ENCODE data around the gene MT1E.

MT1E gene

GRCh38 chr16:56623637-56624036 lies 1.9 kb upstream of the MT1E start:
- DNase-seq (ENCODE audit: low spot score) (no peak), ATAC-seq (ENCODE audit: low read depth) (no peak)
- Histone ChIP-seq H3K27me3 (ENCODE audit: insufficient read depth, poor library complexity, severe bottlenecking) (no peaks in the 10 kb centered on the region), H3K36me3 (ENCODE audit: low read depth) (peaks cover 11% of the 10 kb centered on the region), H3K4me1 (ENCODE audit: insufficient read depth, poor library complexity, severe bottlenecking) (peaks cover 5% of the 10 kb centered on the region), H3K9me3 (ENCODE audit: severe bottlenecking) (no peaks in the 10 kb centered on the region), H3K4me3 (ENCODE audit: severe bottlenecking) (no peak overlapping the region), H3K27ac (ENCODE audit: poor library complexity, severe bottlenecking) (no peak overlapping the region)
- TF ChIP-seq CTCF (IDR thresholded peaks at IDR 0.05; ENCODE audit: poor library complexity, severe bottlenecking): no peak

- H3K27ac ChIP-seq (ENCODE audit: poor library complexity, severe bottlenecking): peak overlapping the region; percentile 87
- H3K36me3 ChIP-seq (ENCODE audit: low read depth): peaks cover 11% of the 10 kb centered on the region
- H3K27me3 ChIP-seq (ENCODE audit: insufficient read depth, poor library complexity, severe bottlenecking): no peaks in the 10 kb centered on the region
- peaks cover 5% of the 10 kb centered on the region for H3K4me1 ChIP-seq (ENCODE audit: insufficient read depth, poor library complexity, severe bottlenecking)
- H3K4me3 ChIP-seq (ENCODE audit: severe bottlenecking): peak overlapping the region; percentile 43
- ATAC-seq (ENCODE audit: low read depth) (peak; percentile 11; the same call in 1 of the 3 replicates), DNase-seq (ENCODE audit: low spot score) (no peak)
- TF ChIP-seq CTCF (IDR thresholded peaks at IDR 0.05; ENCODE audit: poor library complexity, severe bottlenecking): no peak
- no peaks in the 10 kb centered on the region for H3K9me3 ChIP-seq (ENCODE audit: severe bottlenecking)
Observed at GRCh38 chr16:56625943-56626654, 518 bp downstream of the MT1E start.

GRCh38 chr16:56626685-56627084 lies 1.1 kb downstream of the MT1E start:
- Histone ChIP-seq H3K9me3 (ENCODE audit: severe bottlenecking) (no peaks in the 10 kb centered on the region), H3K27me3 (ENCODE audit: insufficient read depth, poor library complexity, severe bottlenecking) (no peaks in the 10 kb centered on the region), H3K4me1 (ENCODE audit: insufficient read depth, poor library complexity, severe bottlenecking) (peaks cover 5% of the 10 kb centered on the region), H3K4me3 (ENCODE audit: severe bottlenecking) (peak overlapping the region; percentile 43), H3K27ac (ENCODE audit: poor library complexity, severe bottlenecking) (peak overlapping the region; percentile 87), H3K36me3 (ENCODE audit: low read depth) (peaks cover 11% of the 10 kb centered on the region)
- DNase-seq (ENCODE audit: low spot score) (no peak), ATAC-seq (ENCODE audit: low read depth) (no peak)
- no peak for TF ChIP-seq CTCF (IDR thresholded peaks at IDR 0.05; ENCODE audit: poor library complexity, severe bottlenecking)

- H3K27ac ChIP-seq (ENCODE audit: poor library complexity, severe bottlenecking): peak overlapping the region; percentile 87
- H3K27me3 ChIP-seq (ENCODE audit: insufficient read depth, poor library complexity, severe bottlenecking): no peaks in the 10 kb centered on the region
- ATAC-seq (ENCODE audit: low read depth) (no peak), DNase-seq (ENCODE audit: low spot score) (no peak)
- TF ChIP-seq CTCF (IDR thresholded peaks at IDR 0.05; ENCODE audit: poor library complexity, severe bottlenecking): peak; percentile 35
- H3K36me3 ChIP-seq (ENCODE audit: low read depth): peaks cover 11% of the 10 kb centered on the region
- H3K4me1 ChIP-seq (ENCODE audit: insufficient read depth, poor library complexity, severe bottlenecking): peaks cover 5% of the 10 kb centered on the region
- no peaks in the 10 kb centered on the region for H3K9me3 ChIP-seq (ENCODE audit: severe bottlenecking)
- H3K4me3 ChIP-seq (ENCODE audit: severe bottlenecking): no peak overlapping the region
Observed at GRCh38 chr16:56628486-56629350, 3.1 kb downstream of the MT1E start.

Measured in RWPE2 (cell line).